T-helper 2 cell treated with Interferon-gamma antibody and Interleukin-4, amounts not matched to agents 100 ng/mL and 5 ng/mL, for 36 hours (primary cell): ENCODE results near the gene ACE. TPM values are rescaled to one million over a fixed set of nuclear protein-coding genes. Genes with fewer than 3 reads are reported as not detected.

Source experiments
- intact Hi-C: fragments of 100-400 bp; cut with micrococcal nuclease; formaldehyde crosslinking; loops from one replicate; pipeline ENCODE4 v1.15.1; 2023
- total RNA-seq: library from RNA; stranded (reverse); gene quantifications from 2 replicates; pipeline ENCODE4 v1.2.3, GENCODE V29; 2022

ACE gene
- total RNA-seq, 1 donor from 2014 or later, result 1.5 TPM

- intact Hi-C loops, result no loop called here
Observed at GRCh38 chr17:63474174-63474573, 2.7 kb upstream of the ACE start.

GRCh38 chr17:63474586-63475460 lies 2.0 kb upstream of the ACE start:
- intact Hi-C loops, result no loop called here

DNA sequence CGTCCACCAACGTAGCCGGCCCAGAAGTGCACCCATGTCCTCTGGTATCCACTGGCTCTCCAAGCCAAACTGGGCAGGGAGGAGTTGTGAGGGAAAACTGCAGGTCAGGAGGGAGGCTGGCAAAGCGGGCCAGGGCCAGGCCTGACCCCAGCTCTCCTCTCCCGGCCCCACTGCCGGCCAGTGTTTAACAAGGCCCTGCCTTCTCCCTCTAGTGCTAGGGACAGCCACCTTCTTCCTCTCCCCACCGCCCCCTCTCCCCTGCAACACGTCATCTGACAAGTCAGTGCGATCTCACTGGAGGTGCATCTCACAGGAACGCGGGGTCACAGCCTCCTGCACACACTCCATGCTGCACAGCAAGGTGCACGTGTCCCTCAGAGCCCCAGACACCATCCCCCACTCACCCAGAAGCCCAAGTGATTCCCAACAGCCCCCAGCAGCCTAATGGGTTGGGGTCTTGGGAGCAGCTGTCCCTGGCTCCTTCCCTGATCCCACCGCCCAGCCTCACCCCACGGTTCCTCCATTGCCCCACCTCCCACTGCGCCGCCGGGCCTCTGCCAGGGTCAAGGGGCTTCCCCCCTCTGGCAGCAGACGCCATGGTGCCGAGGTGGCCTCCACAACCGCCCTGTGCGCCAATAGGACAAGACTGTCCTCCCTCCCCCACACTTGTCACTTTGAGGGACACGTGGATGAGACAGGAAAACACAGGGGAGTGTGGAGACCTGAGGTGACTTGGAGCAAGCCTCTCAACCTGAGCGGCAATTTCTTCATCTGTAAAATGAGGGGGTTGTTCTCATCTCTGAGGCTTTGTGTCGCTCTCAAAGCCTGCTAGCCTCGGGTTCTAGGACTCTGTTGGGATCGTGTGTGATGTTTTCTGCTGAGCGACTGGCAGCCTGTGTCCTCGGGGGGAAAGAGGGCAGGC lies 1.1 kb upstream of the ACE start:
- intact Hi-C loops, result no loop called here

GRCh38 chr17:63476459-63476853 lies 405 bp upstream of the ACE start:
- intact Hi-C loops, result no loop called here

- intact Hi-C loops, result loop anchor here (2.0 kb wide), 1 partner anchor 135 kb away; no protein-coding TSS in a partner anchor
Observed at GRCh38 chr17:63477480-63478440, 899 bp downstream of the ACE start.

GRCh38 chr17:63478814-63479494 lies 2.1 kb downstream of the ACE start:
- intact Hi-C loops, result loop anchor here (1.0 to 2.0 kb wide), 2 partner anchors 54 to 134 kb away; no protein-coding TSS in a partner anchor

DNA sequence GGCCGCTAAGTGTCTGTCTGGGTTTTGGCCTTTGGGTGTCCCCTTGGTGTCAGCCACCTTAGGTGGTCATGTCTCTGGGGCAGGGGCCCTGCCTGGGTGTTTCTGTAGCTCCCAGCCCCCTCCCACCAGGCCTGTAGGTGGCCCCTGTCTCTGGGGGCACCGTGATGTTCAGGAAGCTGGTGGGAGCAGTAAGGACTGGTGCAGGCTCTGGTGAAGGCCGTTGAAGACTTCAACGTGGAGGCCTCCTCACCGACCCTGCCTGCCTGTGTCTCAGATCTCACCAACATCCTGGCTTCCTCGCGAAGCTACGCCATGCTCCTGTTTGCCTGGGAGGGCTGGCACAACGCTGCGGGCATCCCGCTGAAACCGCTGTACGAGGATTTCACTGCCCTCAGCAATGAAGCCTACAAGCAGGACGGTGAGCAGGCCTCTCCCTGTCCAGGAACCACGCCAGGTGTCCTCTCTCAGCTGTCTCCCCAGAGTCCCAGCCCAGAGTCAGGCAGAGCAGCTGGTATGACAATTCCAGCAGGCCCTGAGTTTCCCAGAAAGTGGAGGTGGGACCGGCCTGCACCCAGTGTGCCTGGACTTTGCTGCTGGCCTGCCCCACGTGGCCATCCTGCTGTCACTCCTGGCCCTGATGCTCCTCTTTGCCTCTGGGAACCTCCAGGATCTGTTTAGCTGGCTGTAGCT lies 2.8 kb downstream of the ACE start:
- intact Hi-C loops, result loop anchor here (1.0 to 2.0 kb wide), 2 partner anchors 54 to 133 kb away; no protein-coding TSS in a partner anchor

DNA sequence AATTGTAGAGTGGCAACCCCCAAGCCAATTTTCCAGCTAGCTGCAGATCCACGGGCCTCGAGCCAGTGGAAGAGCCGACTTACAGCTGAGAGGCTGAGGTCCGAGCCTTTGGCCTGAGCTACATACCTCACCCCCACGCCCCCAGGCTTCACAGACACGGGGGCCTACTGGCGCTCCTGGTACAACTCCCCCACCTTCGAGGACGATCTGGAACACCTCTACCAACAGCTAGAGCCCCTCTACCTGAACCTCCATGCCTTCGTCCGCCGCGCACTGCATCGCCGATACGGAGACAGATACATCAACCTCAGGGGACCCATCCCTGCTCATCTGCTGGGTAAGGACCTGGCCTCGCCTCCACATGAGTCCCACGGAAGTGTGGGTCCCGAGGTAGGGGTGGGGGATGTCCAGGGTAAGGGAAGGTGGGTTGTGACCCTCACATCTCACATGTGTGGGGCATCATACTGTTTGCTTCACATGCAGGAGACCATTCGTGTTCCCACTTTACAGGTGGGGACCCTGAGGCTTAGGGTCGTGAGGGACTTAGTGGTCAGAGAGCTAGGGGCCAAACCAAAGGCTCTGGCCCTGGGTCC lies 3.4 kb downstream of the ACE start:
- intact Hi-C loops, result no loop called here

- intact Hi-C loops, result no loop called here
Observed at GRCh38 chr17:63480826-63481487, 4.1 kb downstream of the ACE start.

DNA sequence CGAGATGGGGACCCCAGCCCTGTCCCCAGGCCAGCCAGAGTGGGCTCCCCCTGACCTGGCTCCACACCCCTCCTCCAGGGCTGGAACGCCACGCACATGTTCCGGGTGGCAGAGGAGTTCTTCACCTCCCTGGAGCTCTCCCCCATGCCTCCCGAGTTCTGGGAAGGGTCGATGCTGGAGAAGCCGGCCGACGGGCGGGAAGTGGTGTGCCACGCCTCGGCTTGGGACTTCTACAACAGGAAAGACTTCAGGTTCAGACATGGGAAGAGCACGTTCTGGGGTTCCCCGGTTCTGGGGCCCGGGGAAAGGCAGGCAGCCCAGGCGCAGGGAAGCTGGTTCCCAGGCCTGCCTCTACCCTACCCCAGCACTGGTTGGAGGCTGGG lies 4.6 kb downstream of the ACE start:
- intact Hi-C loops, result no loop called here

GRCh38 chr17:63482509-63482908 lies 5.6 kb downstream of the ACE start:
- intact Hi-C loops, result no loop called here

GRCh38 chr17:63483038-63483437 lies 6.2 kb downstream of the ACE start:
- intact Hi-C loops, result no loop called here

- intact Hi-C loops, result no loop called here
Observed at GRCh38 chr17:63483655-63484575, 7.1 kb downstream of the ACE start.

DNA sequence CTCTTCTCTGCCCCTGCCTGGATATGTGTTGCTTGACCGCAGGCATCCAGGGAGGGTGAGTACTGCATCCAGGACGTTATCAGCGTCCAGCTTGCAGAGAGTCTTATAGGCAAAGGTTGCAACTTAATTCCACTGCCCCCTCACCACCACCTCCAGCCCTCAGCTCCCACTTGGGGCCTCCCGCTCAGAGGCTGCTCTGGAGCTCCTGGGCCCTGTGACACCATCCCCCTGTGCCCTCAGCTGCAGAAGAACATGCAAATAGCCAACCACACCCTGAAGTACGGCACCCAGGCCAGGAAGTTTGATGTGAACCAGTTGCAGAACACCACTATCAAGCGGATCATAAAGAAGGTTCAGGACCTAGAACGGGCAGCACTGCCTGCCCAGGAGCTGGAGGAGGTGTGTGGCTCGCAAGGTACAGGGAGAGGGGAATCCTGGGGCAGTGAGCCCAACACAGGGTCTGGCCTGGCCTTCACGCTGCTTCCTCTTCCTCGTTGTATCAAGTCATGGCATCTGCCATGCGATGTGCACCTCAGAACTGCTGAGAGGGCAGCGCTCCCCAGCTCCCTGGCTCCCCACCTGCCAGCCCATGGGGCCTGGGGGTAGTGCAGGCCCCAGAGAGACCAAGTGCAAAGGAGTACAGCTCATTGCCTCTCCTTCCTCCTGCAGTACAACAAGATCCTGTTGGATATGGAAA lies 9.6 kb downstream of the ACE start:
- intact Hi-C loops, result no loop called here

GRCh38 chr17:63487014-63487339 lies 10.1 kb downstream of the ACE start:
- intact Hi-C loops, result no loop called here

DNA sequence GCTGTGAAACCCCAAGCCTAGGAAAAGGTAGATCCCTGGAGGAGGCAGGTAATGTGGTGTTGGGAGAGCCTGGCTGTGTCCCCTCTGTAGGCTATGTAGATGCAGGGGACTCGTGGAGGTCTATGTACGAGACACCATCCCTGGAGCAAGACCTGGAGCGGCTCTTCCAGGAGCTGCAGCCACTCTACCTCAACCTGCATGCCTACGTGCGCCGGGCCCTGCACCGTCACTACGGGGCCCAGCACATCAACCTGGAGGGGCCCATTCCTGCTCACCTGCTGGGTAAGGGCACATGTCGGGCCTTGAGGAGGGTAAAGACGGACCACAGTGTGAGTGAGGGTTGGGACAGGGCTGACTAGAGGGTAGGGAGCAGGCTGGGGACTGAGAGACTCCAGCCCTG lies 12.0 kb downstream of the ACE start:
- intact Hi-C loops, result no loop called here

- intact Hi-C loops, result no loop called here
Observed at GRCh38 chr17:63489291-63489690, 12.4 kb downstream of the ACE start.
